ENCODE results near the gene BMP7.
"Not testable (repeated sequence)": the region's sequence is repeated elsewhere in the genome, so short reads cannot be mapped to it uniquely, and the experiment has no call there.

BMP7 gene

GRCh38 chr20:57158474-57158873 is 108.0 kb downstream of the BMP7 start:
- H3K36me3 Mint-ChIP-seq = no peaks in the 10 kb centered on the region
- H3K27ac Mint-ChIP-seq = no peak overlapping the region
- CTCF ChIA-PET = no interaction called here
- H3K4me1 Mint-ChIP-seq = no peaks in the 10 kb centered on the region
- no peaks in the 10 kb centered on the region for H3K9me3 Mint-ChIP-seq
- no peak overlapping the region for H3K4me3 Mint-ChIP-seq
- peaks cover 4% of the 10 kb centered on the region for H3K27me3 Mint-ChIP-seq
- no peak for DNase-seq

- DNase-seq, H3K4me3 Mint-ChIP-seq, H3K27ac Mint-ChIP-seq, CTCF ChIA-PET, H3K9me3 Mint-ChIP-seq, H3K4me1 Mint-ChIP-seq, H3K36me3 Mint-ChIP-seq, H3K27me3 Mint-ChIP-seq: not testable (repeated sequence)
These were observed 108.7 kb downstream of the BMP7 start for GRCh38 chr20:57157787-57158186.

DNA sequence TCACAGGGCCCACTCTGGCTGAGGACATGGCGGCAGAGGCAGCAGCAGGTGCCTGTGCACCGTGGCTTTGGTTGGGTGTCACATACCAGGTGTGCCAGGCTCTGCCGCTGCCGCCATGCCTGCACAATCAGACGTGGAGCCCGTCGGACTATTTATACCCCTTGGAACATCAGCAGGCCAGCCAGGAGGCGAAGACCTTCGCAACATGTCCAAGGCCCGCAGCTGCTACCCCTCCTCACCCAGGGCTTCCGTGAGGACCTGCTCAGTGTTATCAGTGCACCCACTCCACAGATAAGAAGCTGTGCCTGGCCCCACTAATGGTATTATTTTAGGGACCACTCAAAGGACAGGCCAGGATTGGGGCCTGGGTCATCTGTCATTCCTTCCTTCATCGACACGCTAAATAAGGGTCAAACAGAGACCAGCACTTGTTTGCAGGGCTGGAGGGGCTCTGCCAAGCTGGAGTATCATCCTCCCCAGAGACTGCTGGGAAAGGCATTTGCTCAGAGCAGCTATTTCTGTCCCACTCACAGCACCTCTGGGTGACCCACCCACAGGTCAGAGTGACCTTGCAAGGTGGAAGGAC is 109.2 kb downstream of the BMP7 start:
- H3K9me3 Mint-ChIP-seq = no peaks in the 10 kb centered on the region
- DNase-seq = no peak
- no peak overlapping the region for H3K27ac Mint-ChIP-seq
- H3K4me1 Mint-ChIP-seq = no peaks in the 10 kb centered on the region
- peaks cover 8% of the 10 kb centered on the region for H3K27me3 Mint-ChIP-seq
- H3K36me3 Mint-ChIP-seq = no peaks in the 10 kb centered on the region
- CTCF ChIA-PET = no interaction called here
- no peak overlapping the region for H3K4me3 Mint-ChIP-seq

- Mint-ChIP-seq H3K4me1 (no peaks in the 10 kb centered on the region), H3K27ac (no peak overlapping the region), H3K27me3 (peaks cover 11% of the 10 kb centered on the region), H3K36me3 (no peaks in the 10 kb centered on the region), H3K4me3 (no peak overlapping the region), H3K9me3 (no peaks in the 10 kb centered on the region)
- CTCF ChIA-PET = no interaction called here
- DNase-seq = no peak
These were observed 110.3 kb downstream of the BMP7 start for GRCh38 chr20:57156011-57156729.

- Mint-ChIP-seq H3K9me3 (no peaks in the 10 kb centered on the region), H3K36me3 (no peaks in the 10 kb centered on the region), H3K27me3 (peaks cover 14% of the 10 kb centered on the region), H3K4me1 (no peaks in the 10 kb centered on the region), H3K27ac (no peak overlapping the region), H3K4me3 (no peak overlapping the region)
- CTCF ChIA-PET = no interaction called here
- no peak for DNase-seq
These were observed 111.0 kb downstream of the BMP7 start for GRCh38 chr20:57155415-57155814.

DNA sequence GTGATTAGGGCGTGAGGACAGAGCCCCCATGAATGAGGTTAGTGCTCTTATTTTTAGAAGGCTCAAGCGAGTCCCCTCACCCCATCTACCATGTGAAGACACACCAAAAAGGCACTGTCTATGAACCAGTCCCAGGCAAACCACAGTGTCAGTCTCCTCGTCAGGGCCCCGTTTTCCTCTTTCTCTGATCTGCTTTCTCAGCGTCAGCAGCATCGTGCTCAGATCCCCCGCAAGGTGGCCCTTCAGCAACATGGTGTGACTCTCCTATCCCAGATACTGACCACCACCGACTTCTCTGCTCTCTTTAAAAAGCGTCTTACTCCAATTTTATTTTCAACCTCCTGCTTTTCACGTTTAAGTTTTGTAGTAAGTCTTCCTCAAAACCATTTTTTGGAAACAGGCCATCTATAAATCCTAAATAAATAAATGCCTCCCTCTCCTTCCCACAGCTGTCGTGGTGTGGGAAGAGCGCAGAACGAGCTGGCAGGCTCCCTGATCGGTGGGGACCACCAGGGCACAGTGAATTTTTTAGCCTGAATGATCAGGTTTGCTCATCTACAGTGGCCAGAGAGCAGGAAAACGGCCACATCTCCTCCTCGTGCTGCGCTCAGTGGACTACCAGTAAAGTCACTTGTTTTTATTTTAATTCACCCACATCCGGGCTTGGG is 113.1 kb downstream of the BMP7 start:
- no peak overlapping the region for H3K4me3 Mint-ChIP-seq
- peaks cover 17% of the 10 kb centered on the region for H3K27me3 Mint-ChIP-seq
- CTCF ChIA-PET = no interaction called here
- no peak for DNase-seq
- no peaks in the 10 kb centered on the region for H3K36me3 Mint-ChIP-seq
- no peaks in the 10 kb centered on the region for H3K4me1 Mint-ChIP-seq
- H3K27ac Mint-ChIP-seq = no peak overlapping the region
- no peaks in the 10 kb centered on the region for H3K9me3 Mint-ChIP-seq

- Mint-ChIP-seq H3K27me3 (peaks cover 18% of the 10 kb centered on the region), H3K4me3 (no peak overlapping the region), H3K9me3 (peaks cover 5% of the 10 kb centered on the region), H3K4me1 (no peaks in the 10 kb centered on the region), H3K36me3 (no peaks in the 10 kb centered on the region), H3K27ac (no peak overlapping the region)
- DNase-seq = no peak
- CTCF ChIA-PET = no interaction called here
These were observed 113.9 kb downstream of the BMP7 start for GRCh38 chr20:57152557-57152956.

- Mint-ChIP-seq H3K36me3 (no peaks in the 10 kb centered on the region), H3K4me1 (peaks cover 2% of the 10 kb centered on the region), H3K4me3 (no peak overlapping the region), H3K27ac (no peak overlapping the region), H3K9me3 (peaks cover 9% of the 10 kb centered on the region), H3K27me3 (peaks cover 23% of the 10 kb centered on the region)
- CTCF ChIA-PET = no interaction called here
- DNase-seq = no peak
These were observed 115.9 kb downstream of the BMP7 start for GRCh38 chr20:57150559-57150958.

GRCh38 chr20:57148263-57148662 is 118.2 kb downstream of the BMP7 start:
- no peak overlapping the region for H3K4me3 Mint-ChIP-seq
- CTCF ChIA-PET = no interaction called here
- H3K9me3 Mint-ChIP-seq = peaks cover 9% of the 10 kb centered on the region
- peaks cover 2% of the 10 kb centered on the region for H3K4me1 Mint-ChIP-seq
- peaks cover 18% of the 10 kb centered on the region for H3K27me3 Mint-ChIP-seq
- H3K27ac Mint-ChIP-seq = no peak overlapping the region
- DNase-seq = no peak
- H3K36me3 Mint-ChIP-seq = no peaks in the 10 kb centered on the region

GRCh38 chr20:57147185-57147584 is 119.3 kb downstream of the BMP7 start:
- H3K9me3 Mint-ChIP-seq = peaks cover 9% of the 10 kb centered on the region
- peaks cover 2% of the 10 kb centered on the region for H3K4me1 Mint-ChIP-seq
- no peak for DNase-seq
- H3K27me3 Mint-ChIP-seq = peaks cover 15% of the 10 kb centered on the region
- H3K36me3 Mint-ChIP-seq = no peaks in the 10 kb centered on the region
- no peak overlapping the region for H3K4me3 Mint-ChIP-seq
- no peak overlapping the region for H3K27ac Mint-ChIP-seq
- CTCF ChIA-PET = no interaction called here

- no peak for DNase-seq
- Mint-ChIP-seq H3K9me3 (peaks cover 9% of the 10 kb centered on the region), H3K36me3 (no peaks in the 10 kb centered on the region), H3K27ac (no peak overlapping the region), H3K4me3 (no peak overlapping the region), H3K4me1 (peaks cover 2% of the 10 kb centered on the region), H3K27me3 (peaks cover 11% of the 10 kb centered on the region)
- CTCF ChIA-PET = no interaction called here
These were observed 120.3 kb downstream of the BMP7 start for GRCh38 chr20:57146155-57146554.

DNA sequence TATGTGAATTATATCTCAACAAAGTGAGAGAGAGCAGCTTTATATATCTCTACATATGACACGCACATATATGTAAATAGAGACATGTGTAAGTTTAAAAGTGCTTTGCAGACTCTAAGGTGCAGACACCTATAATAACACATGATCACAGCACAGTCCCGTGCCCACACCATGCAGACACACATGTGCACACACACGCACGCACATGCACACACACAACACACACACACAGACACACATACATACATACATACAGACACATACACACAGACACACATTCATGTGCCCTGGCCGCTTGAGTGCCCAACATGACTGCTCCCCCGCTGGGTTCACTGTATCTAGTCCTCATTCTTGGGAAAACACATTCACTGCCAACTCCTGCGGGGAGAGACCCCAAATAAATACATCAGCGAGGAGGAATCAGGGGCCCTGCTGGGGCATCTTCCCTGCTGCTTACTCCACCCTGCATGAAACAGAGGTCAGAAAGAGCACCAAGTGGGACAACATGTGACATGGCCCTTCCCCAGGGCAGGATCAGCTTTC is 121.3 kb downstream of the BMP7 start:
- peaks cover 9% of the 10 kb centered on the region for H3K27me3 Mint-ChIP-seq
- CTCF ChIA-PET = no interaction called here
- H3K4me3 Mint-ChIP-seq = no peak overlapping the region
- peaks cover 9% of the 10 kb centered on the region for H3K9me3 Mint-ChIP-seq
- no peaks in the 10 kb centered on the region for H3K36me3 Mint-ChIP-seq
- H3K27ac Mint-ChIP-seq = no peak overlapping the region
- peaks cover 2% of the 10 kb centered on the region for H3K4me1 Mint-ChIP-seq
- no peak for DNase-seq

- H3K9me3 Mint-ChIP-seq = peaks cover 9% of the 10 kb centered on the region
- no peak overlapping the region for H3K27ac Mint-ChIP-seq
- CTCF ChIA-PET = no interaction called here
- H3K4me3 Mint-ChIP-seq = no peak overlapping the region
- DNase-seq = no peak
- H3K36me3 Mint-ChIP-seq = no peaks in the 10 kb centered on the region
- peaks cover 2% of the 10 kb centered on the region for H3K4me1 Mint-ChIP-seq
- H3K27me3 Mint-ChIP-seq = peaks cover 5% of the 10 kb centered on the region
These were observed 123.3 kb downstream of the BMP7 start for GRCh38 chr20:57143173-57143572.

GRCh38 chr20:57142667-57143066 is 123.8 kb downstream of the BMP7 start:
- peaks cover 2% of the 10 kb centered on the region for H3K4me1 Mint-ChIP-seq
- CTCF ChIA-PET = no interaction called here

GRCh38 chr20:57141492-57141891 is 124.9 kb downstream of the BMP7 start:
- CTCF ChIA-PET = interaction anchor here (1.1 kb wide), 1 partner anchor 46 kb away, joined by 3 read pairs; no protein-coding TSS in a partner anchor
- DNase-seq = no peak
- Mint-ChIP-seq H3K27me3 (peaks cover under 1% of the 10 kb centered on the region), H3K27ac (no peak overlapping the region), H3K36me3 (no peaks in the 10 kb centered on the region), H3K4me3 (no peak overlapping the region), H3K9me3 (no peaks in the 10 kb centered on the region), H3K4me1 (no peaks in the 10 kb centered on the region)

More at GRCh38 chr20:57142667-57143066, 123.8 kb downstream of the BMP7 start:
- no peak overlapping the region for H3K4me3 Mint-ChIP-seq
- no peaks in the 10 kb centered on the region for H3K36me3 Mint-ChIP-seq
- peaks cover 5% of the 10 kb centered on the region for H3K27me3 Mint-ChIP-seq
- H3K27ac Mint-ChIP-seq = no peak overlapping the region
- DNase-seq = no peak
- H3K9me3 Mint-ChIP-seq = peaks cover 5% of the 10 kb centered on the region
